Lower lobe of right lung (tissue), 2 donors: ENCODE measurements around the gene PRAMEF8. TPM values are rescaled to one million over a fixed set of nuclear protein-coding genes. Genes with fewer than 3 reads are reported as not detected.
"Not testable (repeated sequence)": the region's sequence is repeated elsewhere in the genome, so short reads cannot be mapped to it uniquely, and the experiment has no call there.

Source experiments
- ATAC-seq, 2 donors: fragments of 200-7000 bp; cut with Tn5 transposase; one replicate each; pipeline ENCODE4 v1.9.1; 2020 to 2022; ENCODE audit warnings: mild to moderate bottlenecking in 2 of 2, moderate library complexity in 2 of 2
- DNase-seq: peaks from one replicate; pipeline ENCODE4 v3.0.0-alpha.2; 2020
- H3K27ac ChIP-seq: fragments of 200-600 bp; one replicate; pipeline ENCODE4 v1.8.0; 2022
- H3K27me3 ChIP-seq: fragments of 200-600 bp; one replicate; pipeline ENCODE4 v1.8.0; 2022; ENCODE audit warnings: low read depth
- H3K36me3 ChIP-seq: fragments of 200-600 bp; one replicate; pipeline ENCODE4 v1.8.0; 2022; ENCODE audit warnings: mild to moderate bottlenecking
- H3K4me1 ChIP-seq: fragments of 200-600 bp; one replicate; pipeline ENCODE4 v1.8.0; 2022
- H3K4me3 ChIP-seq: fragments of 200-600 bp; one replicate; pipeline ENCODE4 v1.8.0; 2022; ENCODE audit warnings: mild to moderate bottlenecking
- H3K9me3 ChIP-seq: fragments of 200-600 bp; one replicate; pipeline ENCODE4 v1.8.0; 2022
- intact Hi-C: fragments of 100-400 bp; cut with DNase I; formaldehyde crosslinking; loops from one replicate; pipeline ENCODE4 v1.11.0; 2022
- total RNA-seq: library from RNA; stranded (reverse); fragmentation: NEBNext Ultra II Directional; extraction: Animal tissue kit (Norgen Biotek cat#: 25700); gene quantifications from one replicate; pipeline ENCODE4 v1.2.1, GENCODE V29; 2021
- donor health status: DM: no; HTN: yes; CAD: no; lungs with severe emphysema.

PRAMEF8 gene
- total RNA-seq, 1 donor from 2014 or later: not detected

DNA sequence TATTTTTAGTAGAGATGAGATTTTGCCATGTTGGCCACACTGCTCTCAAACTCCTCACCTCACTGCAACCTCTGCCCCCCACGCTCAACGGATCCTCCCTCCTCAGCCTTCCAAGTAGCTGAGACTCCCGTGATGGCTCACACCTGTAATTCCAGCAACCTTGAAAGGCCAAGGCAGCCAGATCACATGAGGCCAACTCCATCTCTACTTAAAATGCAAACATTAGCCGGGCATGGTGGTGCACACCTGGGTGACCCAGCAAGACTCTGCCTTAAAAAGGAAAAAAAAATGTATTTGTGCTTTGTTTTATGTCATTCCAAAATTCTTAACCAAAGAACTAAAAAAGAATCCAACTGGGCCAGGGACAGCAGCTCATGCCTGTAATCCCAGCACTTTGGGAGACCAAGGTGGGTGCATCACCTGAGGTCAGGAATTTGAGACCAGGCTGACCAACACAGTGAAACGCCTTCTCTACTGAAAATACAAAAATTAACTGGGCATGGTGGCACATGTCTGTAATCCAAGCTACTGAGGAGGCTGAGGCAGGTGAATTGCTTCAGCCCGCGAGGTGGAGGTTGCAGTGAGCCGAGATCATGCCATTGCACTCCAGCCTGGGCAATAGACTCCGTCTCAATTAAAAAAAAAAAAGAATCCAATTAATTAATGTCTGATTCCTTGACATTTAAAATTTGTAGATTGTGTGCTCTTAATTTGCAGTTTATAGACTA, 41.2 kb downstream of the PRAMEF8 start:
- peak in 1 of 2 donors; percentile 12 for ATAC-seq
- DNase-seq, H3K36me3 ChIP-seq, H3K9me3 ChIP-seq, H3K27ac ChIP-seq, intact Hi-C loops, H3K4me1 ChIP-seq, H3K4me3 ChIP-seq, H3K27me3 ChIP-seq: not testable (repeated sequence)

DNA sequence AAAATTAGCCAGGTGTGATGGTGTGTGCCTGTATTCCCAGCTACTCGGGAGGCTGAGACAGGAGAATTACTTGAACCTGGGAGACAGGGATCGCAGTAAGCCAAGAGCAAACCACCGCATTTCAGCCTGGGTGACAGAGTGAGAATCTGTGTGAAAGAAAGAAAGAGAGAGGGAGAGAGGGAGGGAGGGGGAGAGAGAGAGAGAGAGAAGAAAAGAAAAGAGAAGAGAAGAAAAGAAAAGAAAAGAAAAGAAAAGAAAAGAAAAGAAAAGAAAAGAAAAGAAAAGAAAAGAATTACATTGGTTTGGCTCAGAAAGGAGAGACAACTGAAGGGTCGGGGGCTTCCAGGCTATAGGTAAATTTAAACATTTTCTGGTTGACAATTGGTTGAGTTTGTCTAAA, 45.3 kb downstream of the PRAMEF8 start:
- DNase-seq, H3K36me3 ChIP-seq, H3K4me3 ChIP-seq, H3K27ac ChIP-seq, H3K27me3 ChIP-seq, H3K9me3 ChIP-seq, intact Hi-C loops, H3K4me1 ChIP-seq, ATAC-seq: not testable (repeated sequence)

DNA sequence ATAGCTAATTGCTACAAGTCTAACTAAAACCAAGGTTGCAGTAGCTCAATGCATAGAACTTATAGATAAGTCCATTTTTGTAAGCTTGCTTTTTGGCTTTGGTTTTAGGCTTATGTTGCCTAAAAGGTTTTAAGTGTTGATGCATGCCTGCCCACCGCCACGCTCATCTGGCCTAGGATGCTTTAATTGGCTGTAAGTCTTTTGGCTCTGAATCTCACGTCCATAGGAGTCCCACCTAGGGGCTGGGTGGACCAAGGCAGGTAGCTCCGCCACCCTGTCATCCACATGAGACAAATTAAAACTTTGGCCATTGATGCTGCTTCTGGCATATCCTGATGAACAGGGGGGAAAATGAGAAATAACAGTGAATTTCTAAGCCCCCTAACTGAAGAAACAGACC, 47.4 kb downstream of the PRAMEF8 start:
- DNase-seq, H3K27ac ChIP-seq, H3K4me1 ChIP-seq, H3K9me3 ChIP-seq, H3K27me3 ChIP-seq, H3K36me3 ChIP-seq, H3K4me3 ChIP-seq, intact Hi-C loops, ATAC-seq: not testable (repeated sequence)

DNA sequence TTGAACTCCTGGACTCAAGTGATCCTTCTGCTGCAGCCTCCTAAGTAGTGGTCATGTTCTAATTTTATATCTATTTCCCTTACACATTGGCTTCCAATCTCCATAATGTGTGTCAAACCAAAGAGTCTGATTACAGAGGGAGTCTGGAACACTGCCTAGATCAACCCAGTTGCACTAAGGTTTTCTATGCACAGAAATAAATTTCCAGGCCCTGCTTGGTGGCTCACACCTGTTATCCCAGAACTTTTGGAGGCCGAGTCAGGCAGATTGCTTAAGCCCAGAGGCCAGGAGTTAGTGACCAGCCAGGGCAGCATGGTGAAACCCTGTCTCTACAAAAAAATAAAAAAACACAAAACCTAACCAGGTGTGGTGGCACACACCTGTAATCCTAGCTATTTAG, 50.9 kb downstream of the PRAMEF8 start:
- H3K4me1 ChIP-seq, DNase-seq, H3K27me3 ChIP-seq, ATAC-seq, H3K36me3 ChIP-seq, intact Hi-C loops, H3K4me3 ChIP-seq, H3K9me3 ChIP-seq, H3K27ac ChIP-seq: not testable (repeated sequence)

DNA sequence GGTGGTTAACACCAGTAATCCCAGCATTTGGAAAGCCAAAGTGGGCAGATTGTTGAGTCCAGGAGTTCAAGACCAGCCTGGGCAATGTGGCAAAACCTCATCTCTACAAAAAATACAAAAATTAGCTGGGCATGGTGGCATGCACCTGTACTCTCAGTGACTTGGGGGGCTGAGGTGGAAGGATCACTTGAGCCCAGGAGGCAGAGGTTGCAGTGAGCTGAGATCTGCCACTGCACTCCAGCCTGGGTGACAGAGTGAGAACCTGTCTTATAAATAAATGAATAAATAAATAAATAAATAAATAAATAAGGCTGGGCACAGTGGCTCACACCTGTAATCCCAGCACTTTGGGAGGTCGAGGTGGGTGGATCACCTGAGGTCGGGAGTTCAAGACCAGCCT, 52.9 kb downstream of the PRAMEF8 start:
- DNase-seq, H3K4me3 ChIP-seq, intact Hi-C loops, H3K27ac ChIP-seq, H3K27me3 ChIP-seq, ATAC-seq, H3K4me1 ChIP-seq, H3K36me3 ChIP-seq, H3K9me3 ChIP-seq: not testable (repeated sequence)

Other genes with a start within 250 kb of the PRAMEF8 start
- not detected for gene PRAMEF27, start 228.6 kb downstream of the PRAMEF8 start, total RNA-seq
- not detected for gene HNRNPCL3, start 224.4 kb downstream of the PRAMEF8 start, total RNA-seq
- gene PRAMEF25, start 214.4 kb downstream of the PRAMEF8 start, total RNA-seq: not detected
- gene HNRNPCL2, start 168.3 kb downstream of the PRAMEF8 start, total RNA-seq: not detected
- not detected for gene PRAMEF26, start 129.1 kb downstream of the PRAMEF8 start, total RNA-seq
- not detected for gene HNRNPCL4, start 119.5 kb downstream of the PRAMEF8 start, total RNA-seq
- not detected for gene PRAMEF9, start 113.3 kb downstream of the PRAMEF8 start, total RNA-seq
- gene PRAMEF13, start 83.7 kb downstream of the PRAMEF8 start, total RNA-seq: not detected
- not detected for gene PRAMEF18, start 59.0 kb downstream of the PRAMEF8 start, total RNA-seq
- gene PRAMEF5, start 30.9 kb downstream of the PRAMEF8 start, total RNA-seq: not detected
- gene PRAMEF33, start 18.4 kb upstream of the PRAMEF8 start, total RNA-seq: not detected
- gene PRAMEF15, start 30.4 kb upstream of the PRAMEF8 start, total RNA-seq: not detected
- gene PRAMEF14, start 62.0 kb upstream of the PRAMEF8 start, total RNA-seq: not detected
- gene PRAMEF19, start 86.8 kb upstream of the PRAMEF8 start, total RNA-seq: not detected
- not detected for gene PRAMEF17, start 104.5 kb upstream of the PRAMEF8 start, total RNA-seq
- gene PRAMEF20, start 125.3 kb upstream of the PRAMEF8 start, total RNA-seq: not detected
- gene LRRC38, start 228.9 kb upstream of the PRAMEF8 start, total RNA-seq: not detected